ENCODE measurements around the gene GASK1A. TPM values are rescaled to one million over a fixed set of nuclear protein-coding genes. Genes with fewer than 3 reads are reported as not detected.

Gene GASK1A
- total and polyA plus RNA-seq, 2 experiments from 2014 or later, result 2.6 to 11.1 TPM

DNA sequence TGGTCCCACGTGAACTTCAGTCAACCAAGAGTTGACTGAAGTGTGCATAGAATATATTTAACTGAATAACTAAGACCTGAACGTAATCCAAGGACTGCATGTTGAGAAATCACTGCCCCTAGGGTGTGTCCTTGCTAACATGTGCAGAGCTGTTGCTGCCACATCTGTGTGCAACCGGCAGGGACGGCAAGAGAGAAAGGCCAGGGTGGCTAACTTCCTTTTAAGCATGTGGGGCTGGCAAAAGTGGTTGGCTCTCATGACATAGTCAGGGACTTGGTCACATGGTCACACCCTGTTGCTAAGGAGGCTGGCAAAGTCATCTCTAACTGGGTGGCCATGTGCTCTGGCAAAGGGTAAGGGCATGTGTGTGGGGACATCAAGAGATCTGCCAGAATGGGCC, 52.4 kb downstream of the GASK1A start:
- H3K79me2 ChIP-seq (replicated peaks; ENCODE audit: insufficient read depth), result no peaks in the 10 kb centered on the region
- no peak overlapping the region for H3K4me3 Mint-ChIP-seq
- ATAC-seq, result no peak
- H3K4me1 Mint-ChIP-seq, result no peaks in the 10 kb centered on the region
- no peaks in the 10 kb centered on the region; the same call in 2 of the 3 replicates for H3K9me3 Mint-ChIP-seq
- no peak for TF ChIP-seq POLR2AphosphoS5 (IDR thresholded peaks at IDR 0.05; ENCODE audit: low read depth)
- TF ChIP-seq, protein P1, sequence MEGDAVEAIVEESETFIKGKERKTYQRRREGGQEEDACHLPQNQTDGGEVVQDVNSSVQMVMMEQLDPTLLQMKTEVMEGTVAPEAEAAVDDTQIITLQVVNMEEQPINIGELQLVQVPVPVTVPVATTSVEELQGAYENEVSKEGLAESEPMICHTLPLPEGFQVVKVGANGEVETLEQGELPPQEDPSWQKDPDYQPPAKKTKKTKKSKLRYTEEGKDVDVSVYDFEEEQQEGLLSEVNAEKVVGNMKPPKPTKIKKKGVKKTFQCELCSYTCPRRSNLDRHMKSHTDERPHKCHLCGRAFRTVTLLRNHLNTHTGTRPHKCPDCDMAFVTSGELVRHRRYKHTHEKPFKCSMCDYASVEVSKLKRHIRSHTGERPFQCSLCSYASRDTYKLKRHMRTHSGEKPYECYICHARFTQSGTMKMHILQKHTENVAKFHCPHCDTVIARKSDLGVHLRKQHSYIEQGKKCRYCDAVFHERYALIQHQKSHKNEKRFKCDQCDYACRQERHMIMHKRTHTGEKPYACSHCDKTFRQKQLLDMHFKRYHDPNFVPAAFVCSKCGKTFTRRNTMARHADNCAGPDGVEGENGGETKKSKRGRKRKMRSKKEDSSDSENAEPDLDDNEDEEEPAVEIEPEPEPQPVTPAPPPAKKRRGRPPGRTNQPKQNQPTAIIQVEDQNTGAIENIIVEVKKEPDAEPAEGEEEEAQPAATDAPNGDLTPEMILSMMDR (conservative IDR thresholded peaks at IDR 0.05; ENCODE audit: low read depth in 2 of 2), result no peak
- no peak for TF ChIP-seq EZH2 (IDR thresholded peaks at IDR 0.05; ENCODE audit: low read depth, unreplicated experiment)
- TF ChIP-seq CREB1 (CRISPR knock-in tag; IDR thresholded peaks at IDR 0.05; ENCODE audit: low read depth), result no peak
- TF ChIP-seq, protein P2, sequence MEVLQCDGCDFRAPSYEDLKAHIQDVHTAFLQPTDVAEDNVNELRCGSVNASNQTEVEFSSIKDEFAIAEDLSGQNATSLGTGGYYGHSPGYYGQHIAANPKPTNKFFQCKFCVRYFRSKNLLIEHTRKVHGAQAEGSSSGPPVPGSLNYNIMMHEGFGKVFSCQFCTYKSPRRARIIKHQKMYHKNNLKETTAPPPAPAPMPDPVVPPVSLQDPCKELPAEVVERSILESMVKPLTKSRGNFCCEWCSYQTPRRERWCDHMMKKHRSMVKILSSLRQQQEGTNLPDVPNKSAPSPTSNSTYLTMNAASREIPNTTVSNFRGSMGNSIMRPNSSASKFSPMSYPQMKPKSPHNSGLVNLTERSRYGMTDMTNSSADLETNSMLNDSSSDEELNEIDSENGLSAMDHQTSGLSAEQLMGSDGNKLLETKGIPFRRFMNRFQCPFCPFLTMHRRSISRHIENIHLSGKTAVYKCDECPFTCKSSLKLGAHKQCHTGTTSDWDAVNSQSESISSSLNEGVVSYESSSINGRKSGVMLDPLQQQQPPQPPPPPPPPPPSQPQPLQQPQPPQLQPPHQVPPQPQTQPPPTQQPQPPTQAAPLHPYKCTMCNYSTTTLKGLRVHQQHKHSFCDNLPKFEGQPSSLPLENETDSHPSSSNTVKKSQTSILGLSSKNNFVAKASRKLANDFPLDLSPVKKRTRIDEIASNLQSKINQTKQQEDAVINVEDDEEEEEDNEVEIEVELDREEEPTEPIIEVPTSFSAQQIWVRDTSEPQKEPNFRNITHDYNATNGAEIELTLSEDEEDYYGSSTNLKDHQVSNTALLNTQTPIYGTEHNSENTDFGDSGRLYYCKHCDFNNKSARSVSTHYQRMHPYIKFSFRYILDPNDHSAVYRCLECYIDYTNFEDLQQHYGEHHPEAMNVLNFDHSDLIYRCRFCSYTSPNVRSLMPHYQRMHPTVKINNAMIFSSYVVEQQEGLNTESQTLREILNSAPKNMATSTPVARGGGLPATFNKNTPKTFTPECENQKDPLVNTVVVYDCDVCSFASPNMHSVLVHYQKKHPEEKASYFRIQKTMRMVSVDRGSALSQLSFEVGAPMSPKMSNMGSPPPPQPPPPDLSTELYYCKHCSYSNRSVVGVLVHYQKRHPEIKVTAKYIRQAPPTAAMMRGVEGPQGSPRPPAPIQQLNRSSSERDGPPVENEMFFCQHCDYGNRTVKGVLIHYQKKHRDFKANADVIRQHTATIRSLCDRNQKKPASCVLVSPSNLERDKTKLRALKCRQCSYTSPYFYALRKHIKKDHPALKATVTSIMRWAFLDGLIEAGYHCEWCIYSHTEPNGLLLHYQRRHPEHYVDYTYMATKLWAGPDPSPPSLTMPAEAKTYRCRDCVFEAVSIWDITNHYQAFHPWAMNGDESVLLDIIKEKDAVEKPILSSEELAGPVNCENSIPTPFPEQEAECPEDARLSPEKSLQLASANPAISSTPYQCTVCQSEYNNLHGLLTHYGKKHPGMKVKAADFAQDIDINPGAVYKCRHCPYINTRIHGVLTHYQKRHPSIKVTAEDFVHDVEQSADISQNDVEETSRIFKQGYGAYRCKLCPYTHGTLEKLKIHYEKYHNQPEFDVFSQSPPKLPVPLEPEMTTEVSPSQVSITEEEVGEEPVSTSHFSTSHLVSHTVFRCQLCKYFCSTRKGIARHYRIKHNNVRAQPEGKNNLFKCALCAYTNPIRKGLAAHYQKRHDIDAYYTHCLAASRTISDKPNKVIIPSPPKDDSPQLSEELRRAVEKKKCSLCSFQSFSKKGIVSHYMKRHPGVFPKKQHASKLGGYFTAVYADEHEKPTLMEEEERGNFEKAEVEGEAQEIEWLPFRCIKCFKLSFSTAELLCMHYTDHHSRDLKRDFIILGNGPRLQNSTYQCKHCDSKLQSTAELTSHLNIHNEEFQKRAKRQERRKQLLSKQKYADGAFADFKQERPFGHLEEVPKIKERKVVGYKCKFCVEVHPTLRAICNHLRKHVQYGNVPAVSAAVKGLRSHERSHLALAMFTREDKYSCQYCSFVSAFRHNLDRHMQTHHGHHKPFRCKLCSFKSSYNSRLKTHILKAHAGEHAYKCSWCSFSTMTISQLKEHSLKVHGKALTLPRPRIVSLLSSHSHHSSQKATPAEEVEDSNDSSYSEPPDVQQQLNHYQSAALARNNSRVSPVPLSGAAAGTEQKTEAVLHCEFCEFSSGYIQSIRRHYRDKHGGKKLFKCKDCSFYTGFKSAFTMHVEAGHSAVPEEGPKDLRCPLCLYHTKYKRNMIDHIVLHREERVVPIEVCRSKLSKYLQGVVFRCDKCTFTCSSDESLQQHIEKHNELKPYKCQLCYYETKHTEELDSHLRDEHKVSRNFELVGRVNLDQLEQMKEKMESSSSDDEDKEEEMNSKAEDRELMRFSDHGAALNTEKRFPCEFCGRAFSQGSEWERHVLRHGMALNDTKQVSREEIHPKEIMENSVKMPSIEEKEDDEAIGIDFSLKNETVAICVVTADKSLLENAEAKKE (CRISPR knock-in tag; IDR thresholded peaks at IDR 0.05), result no peak
- TF ChIP-seq EZH2phosphoT487 (IDR thresholded peaks at IDR 0.05; ENCODE audit: unreplicated experiment), result no peak
- no peak for TF ChIP-seq ZNF331 (CRISPR knock-in tag; IDR thresholded peaks at IDR 0.05; ENCODE audit: low read depth)
- TF ChIP-seq NANOG (IDR thresholded peaks at IDR 0.05; ENCODE audit: borderline replicate concordance), result no peak
- TF ChIP-seq, protein P3, sequence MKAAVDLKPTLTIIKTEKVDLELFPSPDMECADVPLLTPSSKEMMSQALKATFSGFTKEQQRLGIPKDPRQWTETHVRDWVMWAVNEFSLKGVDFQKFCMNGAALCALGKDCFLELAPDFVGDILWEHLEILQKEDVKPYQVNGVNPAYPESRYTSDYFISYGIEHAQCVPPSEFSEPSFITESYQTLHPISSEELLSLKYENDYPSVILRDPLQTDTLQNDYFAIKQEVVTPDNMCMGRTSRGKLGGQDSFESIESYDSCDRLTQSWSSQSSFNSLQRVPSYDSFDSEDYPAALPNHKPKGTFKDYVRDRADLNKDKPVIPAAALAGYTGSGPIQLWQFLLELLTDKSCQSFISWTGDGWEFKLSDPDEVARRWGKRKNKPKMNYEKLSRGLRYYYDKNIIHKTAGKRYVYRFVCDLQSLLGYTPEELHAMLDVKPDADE (IDR thresholded peaks at IDR 0.05), result no peak
- TF ChIP-seq JUNB (IDR thresholded peaks at IDR 0.05; ENCODE audit: unreplicated experiment), result no peak
- no peak for TF ChIP-seq STAT1 (IDR thresholded peaks at IDR 0.05; ENCODE audit: unreplicated experiment)
- no peaks in the 10 kb centered on the region; the same call in 1 of the 2 replicates for H3K36me3 ChIP-seq (ENCODE audit: insufficient read depth)
- DNase-seq (ENCODE audit: low spot score), result no peak
- H3K4me1 ChIP-seq (ENCODE audit: insufficient read depth), result no peaks in the 10 kb centered on the region
- H3K27ac ChIP-seq (ENCODE audit: low read depth), result no peak overlapping the region
- H3K4me3 ChIP-seq, result no peak overlapping the region
- no peaks in the 10 kb centered on the region for H3K27me3 ChIP-seq (ENCODE audit: insufficient read depth)
- H2AFZ ChIP-seq, result no peak overlapping the region
- no peaks in the 10 kb centered on the region for H3K36me3 Mint-ChIP-seq (ENCODE audit: low read depth)
- no peak overlapping the region for H3K4me2 ChIP-seq
- peaks cover 5% of the 10 kb centered on the region for H3K27me3 Mint-ChIP-seq (ENCODE audit: insufficient read depth, low read depth, poor library complexity)
- H3F3A ChIP-seq (replicated peaks; ENCODE audit: low read depth), result no peaks in the 10 kb centered on the region
- H4K20me1 ChIP-seq (replicated peaks; ENCODE audit: insufficient read depth), result no peaks in the 10 kb centered on the region
- H3K27ac Mint-ChIP-seq, result no peak overlapping the region
- H3K9me2 ChIP-seq (ENCODE audit: insufficient read depth), result no peaks in the 10 kb centered on the region

Measured in GM23338 (cell line).